K562 (cell line): ENCODE data around the gene POLD4.

Experiments used
- ATF7 ChIP-seq: fragments of 450-650 bp; IDR thresholded peaks from 2 replicates; pipeline ENCODE4 v1.7.1; 2014; ENCODE audit warnings: mild to moderate bottlenecking, moderate library complexity
- EP300 ChIP-seq: IDR thresholded peaks from 2 replicates; pipeline ENCODE4 v1.6.1; 2012; ENCODE audit warnings: low read length, improper control_type of control experiment
- ILF3 ChIP-seq: fragments of 450-650 bp; IDR thresholded peaks from 2 replicates; pipeline ENCODE4 v1.6.1; 2018; ENCODE audit warnings: antibody characterized with exemption, mild to moderate bottlenecking, moderate library complexity, borderline replicate concordance
- JUND ChIP-seq, 2 experiments: IDR thresholded peaks; 2 replicates in 1 of 2; 3 replicates in 1 of 2; pipeline ENCODE4 v1.6.1; 2011; ENCODE audit warnings: borderline replicate concordance in 2 of 2, low read depth in 2 of 2, low read length in 2 of 2, improper control_type of control experiment in 1 of 2, missing biosample characterization in 1 of 2, missing genetic modification characterization in 1 of 2, missing genetic modification reagents in 1 of 2
- MCM5 ChIP-seq: fragments of 450-650 bp; IDR thresholded peaks from 2 replicates; pipeline ENCODE4 v1.6.1; 2016; ENCODE audit warnings: low read depth
- POLR2AphosphoS5 ChIP-seq: IDR thresholded peaks from 2 replicates; pipeline ENCODE4 v1.6.1; 2011; ENCODE audit warnings: mild to moderate bottlenecking, low read depth, low read length, moderate library complexity; ENCODE audit not compliant: control insufficient read depth, insufficient read depth
- RBM14 ChIP-seq: fragments of 200-400 bp; formaldehyde crosslinking; IDR thresholded peaks from 2 replicates; pipeline ENCODE4 v1.6.1; 2018; ENCODE audit warnings: low read depth, mild to moderate bottlenecking, low read length, moderate library complexity, borderline replicate concordance; ENCODE audit not compliant: insufficient read depth
- ZFP30 ChIP-seq: fragments of 250-450 bp; sonication (Bioruptor Pico); IDR thresholded peaks from 2 replicates; pipeline ENCODE4 v1.8.0; 2022; ENCODE audit warnings: moderate library complexity, mild to moderate bottlenecking, inconsistent platforms, borderline replicate concordance
- TF ChIP-seq, protein P1 (sequence below), 3 experiments: IDR thresholded peaks in 2 of 3; conservative IDR thresholded peaks in 1 of 3; 2 replicates each; pipeline ENCODE4 v1.5.1; 2011 to 2012; ENCODE audit warnings: low read length in 3 of 3, mild to moderate bottlenecking in 3 of 3, control low read depth in 2 of 3, improper control_type of control experiment in 1 of 3, inconsistent platforms in 1 of 3, low read depth in 1 of 3, mixed read lengths in 1 of 3, moderate library complexity in 1 of 3; ENCODE audit not compliant: insufficient read depth in 2 of 3
- TF ChIP-seq, protein P2 (sequence below): IDR thresholded peaks from 3 replicates; pipeline ENCODE4 v1.6.1; 2011; ENCODE audit warnings: borderline replicate concordance, mild to moderate bottlenecking; ENCODE audit not compliant: insufficient read length, insufficient read depth
- TF ChIP-seq, protein P3 (sequence below): sonication (generic); formaldehyde crosslinking; IDR thresholded peaks from 2 replicates; pipeline ENCODE4 v1.9.0; 2022; ENCODE audit warnings: mild to moderate bottlenecking, missing genetic modification reagents

DNA sequence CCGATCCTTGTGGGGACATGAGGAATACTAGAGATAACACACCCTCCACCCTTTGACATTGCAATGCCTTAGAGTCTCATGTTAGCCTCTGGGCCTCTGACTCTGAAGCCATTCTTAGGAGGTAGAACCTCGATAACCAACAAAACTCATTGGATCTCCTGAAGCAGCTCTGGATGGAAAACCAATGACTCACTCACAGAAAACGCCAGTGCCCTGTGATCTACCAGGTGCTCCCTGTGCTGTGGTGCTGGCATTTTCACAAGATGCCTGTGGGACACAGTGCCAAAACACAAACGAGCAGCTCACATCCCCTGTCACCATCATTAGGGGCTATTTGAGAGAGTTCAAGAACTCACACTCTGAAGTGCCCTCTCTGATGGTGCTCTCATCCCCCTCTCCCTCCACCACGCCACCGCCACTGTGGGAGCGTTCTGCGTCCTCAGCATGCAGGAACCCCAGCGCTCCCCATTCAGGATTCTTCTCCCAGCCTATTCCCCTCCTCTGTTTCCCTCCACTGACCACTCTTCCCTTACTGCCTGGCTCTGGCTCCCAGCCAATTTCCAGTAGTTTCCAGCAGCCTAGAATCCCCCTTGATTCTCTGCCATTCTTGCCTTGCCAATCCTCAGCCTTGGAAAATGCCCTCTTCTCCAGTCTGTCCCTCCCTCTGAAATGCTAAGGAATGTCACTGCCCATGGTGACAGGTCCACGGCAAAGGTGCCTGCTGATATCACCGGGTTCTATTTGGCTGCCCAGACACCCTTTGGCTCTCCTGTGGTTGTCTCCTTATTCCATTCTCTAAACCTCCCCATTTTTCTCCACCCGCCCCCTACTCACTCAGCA lies 4.7 kb upstream of the POLD4 start:
- TF ChIP-seq, protein P1, sequence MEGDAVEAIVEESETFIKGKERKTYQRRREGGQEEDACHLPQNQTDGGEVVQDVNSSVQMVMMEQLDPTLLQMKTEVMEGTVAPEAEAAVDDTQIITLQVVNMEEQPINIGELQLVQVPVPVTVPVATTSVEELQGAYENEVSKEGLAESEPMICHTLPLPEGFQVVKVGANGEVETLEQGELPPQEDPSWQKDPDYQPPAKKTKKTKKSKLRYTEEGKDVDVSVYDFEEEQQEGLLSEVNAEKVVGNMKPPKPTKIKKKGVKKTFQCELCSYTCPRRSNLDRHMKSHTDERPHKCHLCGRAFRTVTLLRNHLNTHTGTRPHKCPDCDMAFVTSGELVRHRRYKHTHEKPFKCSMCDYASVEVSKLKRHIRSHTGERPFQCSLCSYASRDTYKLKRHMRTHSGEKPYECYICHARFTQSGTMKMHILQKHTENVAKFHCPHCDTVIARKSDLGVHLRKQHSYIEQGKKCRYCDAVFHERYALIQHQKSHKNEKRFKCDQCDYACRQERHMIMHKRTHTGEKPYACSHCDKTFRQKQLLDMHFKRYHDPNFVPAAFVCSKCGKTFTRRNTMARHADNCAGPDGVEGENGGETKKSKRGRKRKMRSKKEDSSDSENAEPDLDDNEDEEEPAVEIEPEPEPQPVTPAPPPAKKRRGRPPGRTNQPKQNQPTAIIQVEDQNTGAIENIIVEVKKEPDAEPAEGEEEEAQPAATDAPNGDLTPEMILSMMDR (IDR thresholded peaks at IDR 0.05 in 2 of 3, conservative IDR thresholded peaks at IDR 0.05 in 1 of 3; ENCODE audit: insufficient read depth in 2 of 3, low read depth in 1 of 3, low read length in 3 of 3): no peak
- TF ChIP-seq ZFP30 (CRISPR knock-in tag): no peak
- TF ChIP-seq MCM5: no peak
- no peak for TF ChIP-seq POLR2AphosphoS5
- TF ChIP-seq, protein P2, sequence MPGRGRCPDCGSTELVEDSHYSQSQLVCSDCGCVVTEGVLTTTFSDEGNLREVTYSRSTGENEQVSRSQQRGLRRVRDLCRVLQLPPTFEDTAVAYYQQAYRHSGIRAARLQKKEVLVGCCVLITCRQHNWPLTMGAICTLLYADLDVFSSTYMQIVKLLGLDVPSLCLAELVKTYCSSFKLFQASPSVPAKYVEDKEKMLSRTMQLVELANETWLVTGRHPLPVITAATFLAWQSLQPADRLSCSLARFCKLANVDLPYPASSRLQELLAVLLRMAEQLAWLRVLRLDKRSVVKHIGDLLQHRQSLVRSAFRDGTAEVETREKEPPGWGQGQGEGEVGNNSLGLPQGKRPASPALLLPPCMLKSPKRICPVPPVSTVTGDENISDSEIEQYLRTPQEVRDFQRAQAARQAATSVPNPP: no peak
- TF ChIP-seq JUND (IDR thresholded peaks at IDR 0.05; ENCODE audit: borderline replicate concordance, low read depth, low read length): no peak
- no peak for TF ChIP-seq JUND (tag; IDR thresholded peaks at IDR 0.05; ENCODE audit: borderline replicate concordance, low read depth, low read length)
- TF ChIP-seq RBM14: no peak
- TF ChIP-seq, protein P3, sequence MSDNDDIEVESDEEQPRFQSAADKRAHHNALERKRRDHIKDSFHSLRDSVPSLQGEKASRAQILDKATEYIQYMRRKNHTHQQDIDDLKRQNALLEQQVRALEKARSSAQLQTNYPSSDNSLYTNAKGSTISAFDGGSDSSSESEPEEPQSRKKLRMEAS (CRISPR knock-in tag): no peak
- no peak for TF ChIP-seq ILF3
- TF ChIP-seq ATF7: no peak
- no peak for TF ChIP-seq EP300
